GM19397 (cell line): ENCODE results near the gene SLC12A2.

Experiments used
- ATAC-seq: cut with Tn5 transposase; IDR thresholded peaks from one replicate; pipeline ENCODE4 v1.9.1; 2021; ENCODE audit warnings: mild to moderate bottlenecking, moderate library complexity; ENCODE audit not compliant: unreplicated experiment

SLC12A2 gene

GRCh38 chr5:128093368-128093767 lies 9.8 kb downstream of the SLC12A2 start:
- no peak for ATAC-seq

DNA sequence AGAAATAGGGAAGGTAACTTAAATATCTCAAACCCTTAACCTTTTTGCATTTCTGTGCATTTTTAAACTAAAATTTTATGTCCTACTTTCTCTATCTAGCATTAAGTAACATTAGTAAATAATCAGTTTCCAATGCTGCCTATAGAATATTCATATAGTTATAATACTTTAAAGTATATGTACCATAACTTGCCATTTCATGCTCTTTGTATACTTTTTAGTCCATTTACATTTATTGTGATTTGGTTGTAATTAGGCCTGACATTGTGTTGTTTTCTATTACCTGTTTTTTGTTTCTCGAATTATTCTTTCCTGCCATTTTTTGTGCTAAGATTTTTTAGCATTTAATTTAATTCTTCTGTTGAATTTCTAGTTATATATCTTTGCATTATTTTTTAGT lies 13.7 kb downstream of the SLC12A2 start:
- no peak for ATAC-seq

GRCh38 chr5:128097781-128098180 lies 14.2 kb downstream of the SLC12A2 start:
- ATAC-seq: no peak

GRCh38 chr5:128099944-128100343 lies 16.4 kb downstream of the SLC12A2 start:
- no peak for ATAC-seq

- no peak for ATAC-seq
Measured at GRCh38 chr5:128100860-128101557, 17.4 kb downstream of the SLC12A2 start.

GRCh38 chr5:128101676-128102075 lies 18.1 kb downstream of the SLC12A2 start:
- ATAC-seq: no peak

GRCh38 chr5:128105203-128105602 lies 21.6 kb downstream of the SLC12A2 start:
- no peak for ATAC-seq

- ATAC-seq: no peak
Measured at GRCh38 chr5:128109138-128109537, 25.6 kb downstream of the SLC12A2 start.

DNA sequence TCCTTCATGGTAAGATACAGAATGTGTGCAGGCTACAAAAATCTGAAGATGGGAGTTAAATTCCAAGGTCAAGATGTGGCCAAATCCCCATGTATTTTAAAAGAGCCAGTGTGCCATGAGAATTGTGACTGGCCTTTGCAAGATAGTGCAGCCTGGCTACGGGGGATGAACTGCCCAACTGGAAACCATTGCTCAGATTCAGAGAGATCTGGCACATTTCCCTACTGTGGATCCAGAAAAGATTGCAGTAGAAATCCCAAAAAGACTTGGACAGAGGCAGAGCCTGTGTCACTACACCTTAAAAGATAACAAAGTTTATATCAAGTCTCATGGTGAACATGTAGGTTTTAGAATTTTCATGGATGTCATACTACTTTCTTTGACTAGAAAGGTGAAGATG lies 26.2 kb downstream of the SLC12A2 start:
- no peak for ATAC-seq

- no peak for ATAC-seq
Measured at GRCh38 chr5:128111818-128112448, 28.4 kb downstream of the SLC12A2 start.

DNA sequence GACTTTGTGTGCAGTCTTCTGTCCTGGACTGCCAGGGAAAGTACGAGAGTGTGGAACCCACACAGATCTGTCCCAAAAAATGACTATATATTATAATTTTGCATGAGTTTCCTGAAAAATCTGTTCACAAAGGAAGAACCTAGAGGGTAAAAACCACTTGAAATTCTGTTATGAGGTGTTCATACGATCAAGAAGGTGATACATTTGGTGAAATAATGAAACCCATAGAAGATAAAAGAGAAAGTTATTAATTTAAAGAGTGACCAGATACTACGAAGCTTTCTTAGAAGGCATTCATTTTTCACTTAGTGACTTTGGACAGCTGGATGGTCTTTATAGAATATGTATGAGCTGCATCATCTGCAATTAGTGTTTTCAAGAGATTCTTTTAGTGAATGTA lies 32.9 kb downstream of the SLC12A2 start:
- no peak for ATAC-seq

DNA sequence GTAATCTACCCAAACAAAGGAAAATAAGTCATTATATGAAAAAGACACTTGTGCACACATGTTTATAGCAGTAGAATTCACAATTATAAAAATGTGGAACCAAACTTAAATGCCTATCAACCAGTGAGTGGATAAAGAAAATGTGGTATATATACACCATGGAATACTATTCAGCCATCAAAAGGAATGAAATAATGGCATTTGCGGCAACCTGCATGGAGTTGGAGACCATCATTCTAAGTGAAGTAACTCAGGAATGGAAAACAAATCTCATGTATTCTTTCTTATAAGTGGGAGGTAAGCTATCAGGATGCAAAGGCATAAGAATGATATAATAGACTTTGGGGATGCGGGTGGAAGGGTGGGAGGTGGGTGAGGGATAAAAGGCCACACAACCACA lies 34.6 kb downstream of the SLC12A2 start:
- no peak for ATAC-seq

- no peak for ATAC-seq
Measured at GRCh38 chr5:128121651-128122050, 38.1 kb downstream of the SLC12A2 start.

GRCh38 chr5:128123936-128124335 lies 40.4 kb downstream of the SLC12A2 start:
- no peak for ATAC-seq

DNA sequence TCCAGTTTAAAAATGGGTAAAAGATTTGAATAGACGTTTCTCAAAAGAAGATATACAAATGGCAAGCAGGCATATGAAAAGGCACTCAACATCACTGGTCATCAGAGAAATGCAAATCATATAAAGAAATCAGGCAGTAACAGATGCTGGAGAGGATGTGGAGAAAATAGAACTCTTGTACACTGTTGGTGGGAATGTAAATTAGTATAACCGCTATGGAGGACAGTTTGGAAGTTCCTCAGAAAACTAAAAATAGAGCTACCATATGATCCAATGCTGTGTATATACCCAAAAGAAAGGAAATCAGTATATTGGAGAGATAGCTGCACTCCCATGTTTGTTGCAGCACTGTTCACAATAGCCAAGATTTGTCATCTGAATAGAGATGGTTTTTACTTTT lies 42.7 kb downstream of the SLC12A2 start:
- ATAC-seq: no peak

- ATAC-seq: no peak
Measured at GRCh38 chr5:128132499-128132898, 48.9 kb downstream of the SLC12A2 start.

DNA sequence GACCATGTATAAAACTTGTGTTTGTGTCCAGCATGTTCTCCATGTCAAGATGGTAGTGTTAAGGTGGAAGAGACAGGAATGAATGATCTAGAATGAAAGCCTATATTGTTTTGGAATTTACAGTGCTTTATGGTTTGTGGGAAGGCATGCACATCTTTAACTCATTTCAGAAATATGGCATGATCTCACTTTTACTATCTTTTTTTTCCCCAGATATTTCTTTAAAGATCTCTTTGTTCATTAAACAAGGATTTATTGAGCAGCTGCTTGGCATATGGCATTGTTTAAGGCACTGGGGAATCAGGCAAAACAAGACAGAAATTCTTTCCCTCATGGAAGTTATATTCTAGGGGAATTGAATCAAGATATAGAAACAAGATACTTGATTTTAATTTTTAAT lies 51.7 kb downstream of the SLC12A2 start:
- ATAC-seq: no peak

DNA sequence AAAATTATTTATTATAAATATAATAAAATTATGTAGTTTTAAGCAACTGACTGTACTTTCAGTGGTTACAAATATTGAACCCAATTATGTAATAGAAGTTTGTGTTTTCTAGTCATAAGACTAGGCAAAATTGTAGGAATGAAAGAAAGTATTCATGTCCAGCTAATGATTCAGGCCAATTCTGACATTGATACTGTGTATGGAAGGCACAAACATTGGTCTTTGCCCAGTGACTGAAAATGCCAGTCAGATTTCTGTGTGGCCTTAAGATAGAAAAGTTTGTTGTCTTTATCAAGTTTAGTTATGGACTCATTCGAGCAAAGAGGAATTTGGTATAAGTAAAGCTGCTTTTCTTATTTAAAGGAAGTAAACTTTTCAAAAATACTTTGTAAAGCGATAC lies 60.3 kb downstream of the SLC12A2 start:
- ATAC-seq: no peak

DNA sequence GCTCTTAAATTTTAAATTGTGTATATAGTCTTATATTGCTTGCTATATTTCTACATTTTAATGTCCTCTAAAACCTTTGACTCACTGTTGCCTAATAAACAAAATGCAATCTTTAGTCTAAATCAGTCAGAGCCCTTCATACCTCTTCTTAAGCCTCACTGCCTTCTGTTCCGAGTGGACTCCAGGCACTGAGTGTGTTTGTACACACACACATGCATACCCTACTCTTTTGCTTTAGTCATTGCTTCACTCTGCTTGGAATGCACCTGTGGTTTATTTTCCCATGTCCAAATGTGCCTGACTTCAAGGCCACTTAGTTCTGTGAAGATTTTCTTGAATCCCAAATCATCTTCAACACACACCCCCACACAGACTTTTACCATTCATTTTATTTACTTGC lies 60.9 kb downstream of the SLC12A2 start:
- ATAC-seq: no peak

GRCh38 chr5:128146671-128147070 lies 63.1 kb downstream of the SLC12A2 start:
- ATAC-seq: no peak

DNA sequence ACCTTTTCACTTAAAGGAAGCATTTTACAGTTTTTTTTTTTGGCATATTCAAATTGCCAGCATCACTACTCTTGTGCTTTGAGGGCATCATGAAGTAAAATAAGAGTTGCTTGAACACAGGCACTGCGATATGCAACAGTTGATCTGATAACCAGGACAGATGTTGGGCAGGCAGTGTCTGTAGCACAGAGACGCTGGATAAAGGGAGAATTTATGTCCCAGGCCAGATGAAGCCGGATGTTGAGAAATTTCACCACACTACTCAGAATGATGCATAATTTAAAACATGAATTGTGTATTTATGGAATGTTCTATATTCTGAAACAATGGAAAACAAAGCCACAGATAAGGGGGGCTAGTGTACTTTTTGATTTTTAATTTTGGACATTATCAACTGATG lies 71.4 kb downstream of the SLC12A2 start:
- no peak for ATAC-seq

- no peak for ATAC-seq
Measured at GRCh38 chr5:128155776-128156175, 72.2 kb downstream of the SLC12A2 start.

DNA sequence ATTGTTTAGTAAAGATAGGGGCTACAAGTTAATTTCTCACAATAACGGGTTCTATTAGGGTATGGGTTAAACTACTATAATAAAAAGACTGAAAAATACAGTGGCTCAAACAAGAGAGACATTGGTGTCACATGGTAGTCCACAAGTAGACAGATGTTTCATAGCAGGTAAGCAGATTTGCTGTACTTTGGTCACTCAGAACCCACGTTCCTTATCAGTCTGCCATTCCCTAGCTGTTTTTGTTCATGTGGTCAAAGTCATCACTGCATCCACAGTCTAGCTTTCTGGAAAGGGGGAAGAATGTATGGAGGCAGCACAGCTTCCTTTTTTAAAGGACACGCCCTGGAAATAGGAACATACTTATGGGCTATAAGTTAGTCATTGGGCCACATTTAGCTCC lies 73.0 kb downstream of the SLC12A2 start:
- no peak for ATAC-seq
